A549 (cell line): ENCODE data around the gene SSBP2.

Source experiments
- JUN ChIP-seq, 2 experiments: fragments of >200 bp; sonication (Bioruptor Twin); formaldehyde crosslinking; IDR thresholded peaks; 2 replicates in 1 of 2; 3 replicates in 1 of 2; pipeline ENCODE4 v1.6.1; 2016 to 2017
- TF ChIP-seq, protein P1 (sequence below): fragments of >200 bp; sonication (Bioruptor Twin); formaldehyde crosslinking; IDR thresholded peaks from 3 replicates; pipeline ENCODE4 v1.5.1; 2016

DNA sequence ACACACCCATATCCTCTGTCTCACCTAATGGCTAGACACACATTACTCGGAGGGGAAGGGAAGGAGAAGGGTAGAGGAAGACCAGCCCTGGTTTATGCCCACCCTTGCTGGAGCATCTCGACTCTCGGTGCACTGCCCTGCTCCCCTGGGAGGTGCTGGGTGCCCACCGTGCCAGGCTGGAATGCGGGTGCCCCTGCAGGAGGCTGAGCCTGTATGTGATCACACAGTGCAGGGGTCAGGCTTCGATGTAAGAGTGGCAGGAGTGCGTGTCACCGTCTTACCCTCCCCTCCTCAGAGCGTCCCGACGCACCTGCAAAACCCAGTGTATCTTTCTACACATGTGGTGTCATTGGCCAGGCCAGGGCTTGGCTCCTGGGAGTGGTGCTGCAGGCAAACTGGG lies 349.6 kb downstream of the SSBP2 start:
- TF ChIP-seq, protein P1, sequence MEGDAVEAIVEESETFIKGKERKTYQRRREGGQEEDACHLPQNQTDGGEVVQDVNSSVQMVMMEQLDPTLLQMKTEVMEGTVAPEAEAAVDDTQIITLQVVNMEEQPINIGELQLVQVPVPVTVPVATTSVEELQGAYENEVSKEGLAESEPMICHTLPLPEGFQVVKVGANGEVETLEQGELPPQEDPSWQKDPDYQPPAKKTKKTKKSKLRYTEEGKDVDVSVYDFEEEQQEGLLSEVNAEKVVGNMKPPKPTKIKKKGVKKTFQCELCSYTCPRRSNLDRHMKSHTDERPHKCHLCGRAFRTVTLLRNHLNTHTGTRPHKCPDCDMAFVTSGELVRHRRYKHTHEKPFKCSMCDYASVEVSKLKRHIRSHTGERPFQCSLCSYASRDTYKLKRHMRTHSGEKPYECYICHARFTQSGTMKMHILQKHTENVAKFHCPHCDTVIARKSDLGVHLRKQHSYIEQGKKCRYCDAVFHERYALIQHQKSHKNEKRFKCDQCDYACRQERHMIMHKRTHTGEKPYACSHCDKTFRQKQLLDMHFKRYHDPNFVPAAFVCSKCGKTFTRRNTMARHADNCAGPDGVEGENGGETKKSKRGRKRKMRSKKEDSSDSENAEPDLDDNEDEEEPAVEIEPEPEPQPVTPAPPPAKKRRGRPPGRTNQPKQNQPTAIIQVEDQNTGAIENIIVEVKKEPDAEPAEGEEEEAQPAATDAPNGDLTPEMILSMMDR, result no peak
- TF ChIP-seq JUN (IDR thresholded peaks at IDR 0.05), result no peak
